GM21737 (cell line): ENCODE measurements around the gene ELANE.
"Not testable (repeated sequence)": the region's sequence is repeated elsewhere in the genome, so short reads cannot be mapped to it uniquely, and the experiment has no call there.

ENCODE experiments used
- ATAC-seq: cut with Tn5 transposase; IDR thresholded peaks from one replicate; pipeline ENCODE4 v1.9.1; 2021; ENCODE audit warnings: mild to moderate bottlenecking, moderate library complexity; ENCODE audit not compliant: unreplicated experiment

Gene ELANE

DNA sequence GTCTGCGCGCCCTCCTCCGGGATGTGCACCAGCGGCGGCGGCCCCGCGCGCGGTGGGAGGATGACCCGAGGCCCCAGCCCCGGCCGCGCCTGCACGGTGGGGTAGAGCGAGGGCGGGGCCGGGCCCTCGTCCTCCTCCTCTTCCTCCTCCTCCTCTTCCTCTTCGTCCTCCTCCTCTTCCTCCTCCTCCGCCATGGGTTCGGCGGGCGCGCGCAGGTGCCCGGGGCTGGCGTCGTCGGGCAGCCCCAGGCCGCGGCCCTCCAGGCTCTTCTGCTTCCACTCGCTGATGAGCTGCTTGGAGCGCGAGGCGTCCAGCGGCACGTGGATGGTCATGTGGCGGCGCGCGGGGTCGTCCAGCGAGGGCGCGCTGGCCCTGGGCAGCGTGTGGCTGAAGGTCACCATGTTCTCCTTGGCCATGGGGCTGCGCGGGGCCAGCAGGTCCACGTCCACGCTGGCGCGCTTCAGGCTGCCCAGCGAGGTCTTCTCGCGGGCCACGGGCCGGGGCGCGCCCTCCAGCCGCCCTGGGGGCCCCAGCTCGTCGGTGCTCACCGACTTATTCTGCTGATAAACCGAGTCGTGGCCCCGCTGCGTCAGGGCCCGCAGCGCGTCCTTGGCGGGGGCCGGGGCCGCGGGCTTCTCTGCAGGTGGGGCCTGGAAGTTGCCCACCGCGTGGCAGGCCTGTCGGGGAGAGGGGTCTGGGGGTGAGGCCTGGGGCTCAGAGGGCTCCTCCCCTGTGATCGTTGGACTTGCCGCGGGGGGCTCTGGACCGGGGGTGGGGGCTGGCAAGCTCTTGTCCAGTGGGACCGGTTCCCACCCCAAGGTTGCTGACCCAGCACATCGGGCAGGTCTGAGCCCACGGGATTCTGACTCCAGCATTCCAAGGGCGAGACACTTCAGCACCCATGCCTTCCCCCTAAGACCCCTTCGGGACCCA, 38.6 kb upstream of the ELANE start:
- no peak for ATAC-seq

DNA sequence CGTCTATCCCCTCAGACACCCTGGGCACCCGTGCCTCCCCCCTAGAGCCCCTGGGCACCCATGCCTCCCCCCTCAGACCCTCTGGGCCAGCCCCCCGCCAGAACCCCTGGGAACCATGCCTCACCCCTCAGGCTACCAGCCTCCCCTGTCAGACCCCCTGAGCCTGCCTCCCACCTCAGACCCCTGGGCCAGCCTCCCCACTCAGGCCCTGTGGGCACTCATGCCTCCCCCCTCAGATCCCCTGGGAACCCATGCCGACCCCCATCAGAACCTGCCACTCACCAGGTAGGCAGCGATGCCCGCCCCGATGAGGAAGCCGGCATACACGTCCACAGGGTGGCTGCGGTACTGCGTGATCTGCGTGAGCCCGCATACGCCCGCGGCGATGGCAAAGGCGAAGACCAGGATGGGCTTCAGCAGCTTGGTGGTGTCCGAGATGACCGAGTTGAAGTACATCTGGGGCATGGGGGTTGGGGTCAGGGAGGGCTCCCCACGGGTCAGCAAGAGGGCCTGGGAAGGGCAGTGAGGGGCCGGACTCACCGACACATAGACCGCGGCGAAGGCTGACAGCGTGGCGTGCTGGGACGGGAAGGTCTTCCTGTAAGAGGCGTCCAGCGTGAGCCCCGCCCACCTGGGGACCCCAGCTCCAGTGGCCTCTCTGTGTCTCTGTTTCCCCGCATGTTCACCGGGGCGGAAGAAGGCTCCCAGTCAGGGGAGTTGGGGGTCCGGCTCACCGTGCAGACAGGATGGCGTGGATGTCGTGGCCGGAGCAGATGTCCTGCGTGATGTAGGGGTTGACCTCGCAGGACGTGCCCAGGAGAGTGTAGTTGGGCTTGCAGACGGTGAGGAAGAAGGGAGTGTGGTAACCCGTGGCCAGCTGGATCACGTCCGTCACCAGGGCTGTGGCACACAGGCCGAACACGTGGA, 37.7 kb upstream of the ELANE start:
- no peak for ATAC-seq

GRCh38 chr19:815079-815774, 36.9 kb upstream of the ELANE start:
- ATAC-seq = no peak

DNA sequence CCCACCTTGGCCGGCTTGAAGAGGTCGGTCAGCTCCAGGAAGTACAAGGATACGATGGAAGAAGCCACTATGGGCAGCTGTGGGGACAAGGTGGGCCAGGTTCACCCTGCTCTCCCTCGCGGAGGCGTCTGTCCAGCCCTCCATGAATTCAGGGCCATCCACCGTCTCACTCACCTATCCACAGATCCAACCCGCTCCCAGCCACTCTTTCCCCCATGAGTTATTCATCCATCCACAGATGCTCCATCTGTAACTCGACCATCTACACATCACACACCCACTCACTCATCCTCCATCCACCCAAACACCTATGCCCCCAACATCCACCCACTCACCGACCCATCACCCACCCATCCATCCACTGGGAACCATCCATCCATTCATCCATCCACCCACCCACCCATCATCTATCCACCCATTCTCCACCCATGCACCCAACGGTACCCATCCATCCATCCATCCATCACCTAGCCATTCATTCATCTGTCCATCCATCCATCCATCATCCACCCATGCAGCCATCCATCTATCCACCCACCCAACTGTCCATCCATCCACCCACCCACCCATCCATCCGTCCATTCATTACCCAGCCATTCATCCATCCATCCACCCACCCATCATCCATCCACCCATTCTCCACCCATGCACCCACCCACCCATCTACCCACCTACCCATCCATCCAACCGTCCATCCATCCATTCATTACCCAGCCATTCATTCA, 36.2 kb upstream of the ELANE start:
- ATAC-seq = no peak

GRCh38 chr19:816500-816857, 35.6 kb upstream of the ELANE start:
- ATAC-seq = no peak

GRCh38 chr19:820212-820611, 31.9 kb upstream of the ELANE start:
- not testable (repeated sequence) for ATAC-seq

DNA sequence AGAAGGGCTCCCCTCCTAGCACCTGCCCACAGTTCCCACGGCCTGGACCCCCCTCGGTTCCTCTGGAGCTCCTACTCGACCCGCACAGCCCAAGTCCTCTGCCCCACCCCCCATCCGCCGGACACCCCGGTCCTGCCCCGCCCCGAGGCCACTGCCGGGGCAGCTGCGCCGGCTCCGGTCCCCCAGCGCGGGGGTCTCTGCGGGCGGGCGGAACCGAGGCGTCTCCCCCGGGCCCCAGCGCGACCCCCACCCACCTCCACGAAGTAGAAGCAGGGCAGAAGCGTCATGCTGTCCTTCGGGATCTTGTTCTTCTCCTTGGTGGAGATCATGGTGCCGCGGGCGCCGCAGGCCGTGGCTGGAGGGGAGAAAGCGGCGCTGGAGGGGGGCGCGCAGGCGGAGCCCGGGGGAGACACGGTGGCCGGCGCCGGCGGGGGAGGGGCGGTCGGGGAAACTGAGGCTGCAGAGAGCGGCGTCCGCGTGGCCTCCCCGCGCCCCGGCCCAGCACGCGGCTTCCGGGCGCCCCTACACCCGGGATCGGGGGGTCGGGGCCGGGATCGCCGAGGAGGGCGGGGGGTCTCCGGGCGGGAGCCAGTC, 30.8 kb upstream of the ELANE start:
- no peak for ATAC-seq

DNA sequence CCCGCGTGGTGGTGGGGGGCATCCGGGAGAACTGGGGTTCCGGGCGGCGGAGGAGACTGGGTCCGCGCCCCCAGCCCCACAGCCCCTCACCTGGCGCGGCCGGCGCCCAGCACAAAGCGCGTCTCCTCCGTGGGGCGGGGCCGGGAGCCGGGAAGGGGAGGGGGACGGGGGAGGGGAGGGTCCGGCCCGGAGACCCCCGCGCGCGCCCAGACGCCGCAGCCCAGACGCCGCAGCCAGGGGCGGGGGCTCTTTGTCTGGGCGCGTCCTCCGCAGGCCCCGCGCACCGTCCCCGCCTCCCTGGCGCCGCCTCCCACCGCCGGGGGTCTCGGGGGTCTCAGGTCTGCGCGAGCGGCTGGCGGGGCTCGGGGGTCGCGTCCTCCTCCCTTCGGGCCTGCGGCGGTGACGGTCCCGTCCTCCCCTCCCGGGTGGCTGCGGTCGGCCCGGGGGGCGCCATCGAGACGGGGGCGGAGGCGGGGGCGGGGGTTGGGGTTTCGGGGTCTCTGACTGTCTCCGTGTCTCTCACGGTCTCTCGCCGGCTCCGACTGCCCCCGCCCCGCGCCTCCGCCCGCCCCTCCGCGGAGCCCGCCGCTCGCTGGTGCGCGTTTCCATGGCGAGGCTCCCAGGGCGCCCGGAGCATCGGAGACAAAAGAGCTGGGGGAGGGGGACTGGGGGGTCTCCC, 30.1 kb upstream of the ELANE start, which contains the start of gene PLPPR3:
PLPPR3 (minus strand) TSS at position 131 of the 679 bp plus-strand sequence. CDS start 396 bp downstream, outside the sequence.
- no peak for ATAC-seq

DNA sequence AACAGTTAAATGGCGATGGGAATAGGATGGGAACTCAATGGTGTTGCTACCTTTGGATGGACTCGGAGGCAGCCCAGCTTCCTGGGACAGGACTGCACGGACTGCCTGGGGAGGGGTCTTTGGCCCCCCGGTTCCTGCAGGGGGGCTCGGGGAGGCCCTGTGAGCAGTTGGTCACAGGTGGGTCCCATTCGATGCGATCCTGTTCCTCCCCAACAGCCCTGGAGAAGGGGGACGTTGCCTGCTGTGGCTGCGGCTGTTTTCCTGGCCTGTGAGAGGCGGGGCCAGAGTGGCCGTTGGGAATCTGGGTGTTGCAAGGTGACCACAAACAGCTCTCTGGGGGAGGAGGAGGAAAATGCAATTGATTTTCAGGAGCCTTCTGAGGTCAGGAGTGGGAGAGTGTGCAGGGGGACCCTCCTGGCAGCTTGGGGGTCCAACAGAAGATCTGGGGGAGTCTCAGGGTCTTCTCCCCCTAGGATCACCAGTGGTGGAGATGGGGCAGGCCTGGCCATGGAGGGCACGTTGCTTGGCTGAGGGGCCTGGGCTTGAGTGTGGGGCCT, 28.5 kb upstream of the ELANE start:
- ATAC-seq = no peak

GRCh38 chr19:824885-825284, 27.2 kb upstream of the ELANE start:
- no peak for ATAC-seq

GRCh38 chr19:825897-826644, 26.0 kb upstream of the ELANE start:
- no peak for ATAC-seq

- ATAC-seq = no peak
Measured at GRCh38 chr19:827314-827709, 24.8 kb upstream of the ELANE start.

GRCh38 chr19:827710-828321, 24.3 kb upstream of the ELANE start, which contains the start of gene AZU1:
AZU1 (plus strand) TSS chr19:827837; CDS start chr19:827847, 10 bp downstream.
- ATAC-seq = no peak

- ATAC-seq = no peak
Measured at GRCh38 chr19:829129-829758, 22.9 kb upstream of the ELANE start.

- no peak for ATAC-seq
Measured at GRCh38 chr19:831407-832369, 20.4 kb upstream of the ELANE start.

- ATAC-seq = no peak
Measured at GRCh38 chr19:834216-834615, 17.9 kb upstream of the ELANE start.
